Fibroblast of peridontal ligament (primary cell): ENCODE results near the gene KMT5B.

Source experiments
- DNase-seq: peaks from one replicate; pipeline ENCODE4 v3.0.0-alpha.2; 2010; ENCODE audit errors: extremely low read depth

The KMT5B gene

DNA sequence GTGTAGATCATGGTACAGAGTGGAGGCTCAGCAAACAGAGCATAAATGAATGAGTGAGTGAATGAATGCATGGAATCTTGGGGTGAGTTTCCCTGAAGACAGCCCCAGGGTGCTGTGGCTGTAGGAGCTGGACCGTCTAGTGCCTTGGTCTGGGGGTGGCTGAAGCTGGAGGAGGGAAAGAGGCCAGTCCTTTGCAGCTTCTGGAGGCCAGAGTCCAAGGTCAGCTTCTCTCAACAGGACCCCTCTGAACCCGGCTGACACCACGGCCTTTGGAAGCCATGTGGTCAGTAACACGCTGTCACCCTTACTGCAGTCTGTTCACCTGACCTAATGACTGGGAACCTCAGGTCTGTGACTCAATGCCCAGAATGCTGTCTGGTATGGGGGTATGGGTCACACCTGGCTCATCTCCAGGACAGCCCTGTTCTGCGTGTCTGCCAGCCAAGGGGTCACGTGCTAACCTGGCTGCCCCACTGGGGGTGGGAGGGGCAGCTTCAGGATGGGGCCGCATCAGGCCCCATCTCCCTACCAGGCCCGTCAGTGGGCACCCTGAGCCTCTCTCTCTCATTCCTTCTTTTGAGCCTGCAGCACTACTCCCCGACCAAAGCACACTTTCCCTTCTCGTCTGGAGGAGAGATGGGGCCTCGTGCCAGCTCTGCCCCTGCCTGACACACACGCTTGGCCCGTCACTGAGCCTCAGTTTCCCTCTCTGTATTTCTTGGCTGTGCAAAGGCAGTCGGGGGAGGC lies 67.8 kb downstream of the KMT5B start:
- DNase-seq: no peak

DNA sequence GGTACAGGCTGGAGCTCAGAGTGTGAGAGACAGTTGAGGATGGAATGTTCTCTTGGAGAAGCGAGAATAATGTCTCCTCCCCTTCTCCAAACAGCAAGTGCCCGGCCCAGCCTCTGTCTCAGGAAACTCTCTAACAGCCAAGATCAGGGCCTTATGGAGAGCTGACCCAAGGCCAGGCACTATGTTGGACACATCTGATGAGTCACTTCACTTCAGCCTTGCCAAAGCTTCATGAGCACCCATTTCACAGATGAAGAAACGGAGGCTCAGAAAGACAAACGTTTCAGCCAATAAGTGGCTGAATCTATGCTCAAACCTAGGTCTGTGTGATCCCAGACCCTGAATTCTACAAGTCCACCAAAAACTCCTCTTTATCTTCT lies 69.8 kb downstream of the KMT5B start:
- no peak for DNase-seq

DNA sequence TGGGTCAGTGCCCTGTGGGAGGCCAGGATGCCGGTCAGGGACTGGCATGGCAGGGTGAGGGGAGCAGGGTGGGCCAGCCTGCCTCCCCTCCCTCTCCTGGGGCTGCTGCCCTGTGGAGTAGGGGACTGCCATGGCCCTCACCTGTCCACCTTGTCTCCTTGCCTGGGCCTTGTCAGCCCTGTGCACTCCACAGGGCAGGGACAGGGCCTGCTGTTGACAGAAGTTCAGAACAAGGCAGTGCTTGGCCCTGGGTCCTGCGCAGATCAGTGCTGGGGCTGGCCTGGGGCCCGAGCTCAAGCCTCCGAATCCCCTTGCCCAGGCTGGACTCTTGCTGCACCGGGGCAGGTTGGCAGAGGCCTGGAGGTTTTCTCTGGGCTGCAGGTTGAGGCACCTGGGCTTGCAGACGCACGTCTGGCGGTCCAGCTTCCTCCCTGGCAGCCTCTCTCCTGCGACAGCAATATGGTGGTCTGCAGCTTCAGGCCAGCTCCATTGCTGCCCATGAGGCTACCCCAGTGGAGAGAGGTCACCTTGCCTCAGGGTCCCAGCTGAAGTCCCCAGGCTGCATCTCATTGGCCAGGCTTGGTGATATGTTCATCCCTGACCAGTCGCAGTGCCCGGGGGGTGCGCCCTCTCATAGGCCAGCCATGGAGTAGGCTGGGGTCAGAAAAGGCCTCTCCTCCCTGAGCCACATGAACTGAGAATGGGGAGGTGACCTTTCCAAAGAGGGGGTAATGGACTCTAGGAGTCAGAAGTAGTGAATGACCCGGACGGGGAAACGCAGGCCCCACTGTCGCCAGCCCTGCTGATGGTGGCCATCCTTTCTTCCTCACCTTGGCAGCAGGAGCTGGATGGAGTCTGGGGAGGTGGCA lies 70.4 kb downstream of the KMT5B start:
- no peak for DNase-seq

DNA sequence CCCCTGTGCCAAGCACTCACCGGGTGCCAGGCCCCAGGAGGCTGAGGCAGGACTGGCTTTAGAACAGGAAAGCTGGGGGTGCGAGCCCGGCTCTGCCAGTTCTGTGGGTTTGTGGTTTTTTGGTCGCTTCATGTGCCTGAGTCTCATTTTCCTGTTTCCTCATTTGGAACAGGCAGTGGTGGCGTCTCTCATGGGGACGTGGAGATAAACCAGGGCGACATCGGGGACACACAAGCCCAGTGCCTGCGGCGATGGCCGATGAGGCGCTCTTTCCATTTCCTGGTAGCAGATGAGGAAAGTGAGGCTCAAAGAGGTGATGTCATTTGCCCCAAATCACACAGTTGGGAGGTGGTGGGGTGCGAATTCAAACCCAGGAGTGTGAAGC lies 71.1 kb downstream of the KMT5B start:
- no peak for DNase-seq

DNA sequence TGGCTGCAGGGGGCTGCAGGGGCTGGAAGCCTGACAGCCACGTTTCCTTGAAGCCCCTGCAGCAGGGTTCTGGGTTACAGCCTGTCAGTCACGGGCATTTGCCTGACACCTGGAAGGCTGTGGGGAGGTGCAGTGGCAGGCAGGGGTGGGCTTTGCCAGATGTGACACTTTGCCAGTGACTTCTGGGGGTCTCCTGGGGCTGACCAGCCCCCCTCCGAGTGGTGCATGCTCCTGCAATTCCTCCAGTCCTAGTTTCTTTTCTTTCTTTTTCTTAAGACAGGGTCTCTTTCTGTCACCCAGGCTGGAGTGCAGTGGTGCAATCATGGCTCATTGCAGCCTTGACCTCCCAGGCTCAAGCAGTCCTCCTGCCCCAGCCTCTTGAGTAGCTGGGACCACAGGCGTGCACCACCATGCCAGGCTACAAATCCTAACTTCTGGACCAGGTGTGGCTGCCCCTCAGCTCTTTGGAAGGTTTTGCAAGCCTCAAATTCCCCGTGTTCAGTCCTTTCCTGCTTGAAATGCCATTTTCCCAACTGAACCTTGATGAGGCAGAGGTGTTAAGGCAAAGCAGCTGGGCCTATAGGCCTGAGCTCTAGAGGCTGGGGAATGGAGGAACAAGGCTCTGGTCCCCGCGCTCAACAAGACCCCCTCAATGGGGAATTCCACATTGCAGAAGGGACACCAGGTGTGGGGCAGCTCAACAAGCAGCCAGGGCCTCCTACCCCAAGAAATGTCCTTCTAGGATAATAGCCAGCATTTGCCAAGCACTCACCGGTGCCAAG lies 71.7 kb downstream of the KMT5B start:
- DNase-seq: no peak

DNA sequence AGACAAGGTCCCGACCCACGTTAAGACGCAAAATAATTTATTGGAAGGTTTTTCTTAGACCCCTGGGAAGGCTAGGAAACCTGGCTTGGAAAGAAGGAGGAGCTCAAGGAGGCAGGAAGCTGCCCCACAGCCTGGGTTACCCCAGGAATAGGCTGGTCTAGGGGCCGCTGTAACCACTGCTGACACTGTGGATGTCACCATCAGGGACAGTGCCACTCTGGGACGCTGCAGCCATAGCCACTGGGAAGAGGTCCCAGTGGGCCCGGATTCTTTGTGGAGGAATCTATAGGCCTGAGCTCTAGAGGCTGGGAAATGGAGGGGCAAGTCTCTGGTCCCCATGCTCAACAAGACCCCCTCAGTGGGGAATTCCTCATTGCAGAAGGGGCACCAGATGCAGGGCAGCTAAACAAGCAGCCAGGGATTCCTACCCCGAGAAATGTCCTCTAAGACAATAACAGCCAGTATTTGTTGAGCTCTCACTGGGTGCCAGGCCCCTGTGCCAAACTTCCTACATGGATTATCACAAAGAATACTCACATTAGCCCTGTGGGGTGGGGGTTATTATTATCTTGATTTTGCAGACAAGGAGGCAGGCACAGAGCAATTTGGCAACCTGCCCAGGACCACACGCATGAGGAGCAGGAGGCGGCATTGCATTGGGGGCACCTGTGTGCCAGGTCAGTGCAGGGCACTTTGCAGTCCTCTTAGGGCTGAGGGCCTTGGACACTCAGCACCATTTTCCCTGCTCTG lies 72.4 kb downstream of the KMT5B start:
- no peak for DNase-seq

DNA sequence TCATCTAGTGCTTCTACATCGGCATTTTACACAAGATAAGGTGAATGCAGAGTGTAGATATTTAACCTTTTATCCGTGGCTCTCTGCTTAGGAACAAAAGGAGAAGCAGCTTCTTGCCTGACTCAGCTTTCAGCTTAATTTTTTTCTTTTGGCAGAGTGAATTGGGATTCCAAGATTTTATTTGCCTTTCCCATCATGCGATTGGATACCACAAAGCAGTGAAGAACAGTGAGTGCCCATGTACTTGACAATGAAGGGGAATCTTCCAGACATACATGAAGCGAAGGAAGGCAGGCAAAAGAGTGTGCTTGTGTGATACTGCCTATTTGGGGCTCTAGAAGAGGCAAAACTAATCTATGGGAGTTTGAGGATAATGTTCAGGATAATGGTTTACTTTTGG lies 74.9 kb downstream of the KMT5B start:
- no peak for DNase-seq

DNA sequence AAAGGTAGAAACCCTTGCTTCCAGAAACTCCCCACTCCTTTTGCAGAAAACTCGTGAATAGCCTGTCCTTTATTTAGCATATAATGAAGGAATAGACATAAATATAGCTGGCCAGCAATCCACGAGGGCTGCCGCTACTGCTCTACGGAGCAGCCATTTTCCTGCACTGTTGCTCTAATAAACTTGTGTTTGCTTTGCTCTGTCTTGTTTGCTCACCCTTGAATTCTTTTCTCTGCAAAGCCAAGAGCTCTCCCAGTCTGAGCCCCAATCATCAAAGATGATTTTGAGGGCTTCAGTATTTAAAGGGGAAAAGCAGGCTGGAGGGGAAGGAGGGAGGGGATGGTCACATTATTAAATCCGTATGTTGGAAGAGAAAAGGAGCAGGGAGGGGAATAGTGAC lies 75.3 kb downstream of the KMT5B start:
- DNase-seq: no peak

DNA sequence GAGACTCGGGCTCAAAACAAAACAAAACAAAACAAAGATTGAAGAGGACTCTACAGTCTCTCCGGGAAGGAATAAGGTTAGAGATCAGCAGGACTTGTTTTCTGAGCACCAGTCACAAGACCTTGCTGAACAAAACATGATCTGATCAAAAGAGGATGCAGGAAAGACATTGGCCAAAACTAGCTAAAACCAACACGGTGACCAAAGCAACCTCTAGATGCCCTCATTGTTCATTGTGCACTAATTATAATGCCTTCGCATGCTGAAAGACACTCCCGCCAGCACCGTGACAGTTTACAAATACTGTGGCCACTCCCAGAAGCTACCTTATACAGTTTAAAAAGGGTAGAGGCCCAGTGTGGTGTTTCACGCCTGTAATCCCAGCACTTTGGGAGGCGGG lies 76.2 kb downstream of the KMT5B start:
- DNase-seq: no peak

DNA sequence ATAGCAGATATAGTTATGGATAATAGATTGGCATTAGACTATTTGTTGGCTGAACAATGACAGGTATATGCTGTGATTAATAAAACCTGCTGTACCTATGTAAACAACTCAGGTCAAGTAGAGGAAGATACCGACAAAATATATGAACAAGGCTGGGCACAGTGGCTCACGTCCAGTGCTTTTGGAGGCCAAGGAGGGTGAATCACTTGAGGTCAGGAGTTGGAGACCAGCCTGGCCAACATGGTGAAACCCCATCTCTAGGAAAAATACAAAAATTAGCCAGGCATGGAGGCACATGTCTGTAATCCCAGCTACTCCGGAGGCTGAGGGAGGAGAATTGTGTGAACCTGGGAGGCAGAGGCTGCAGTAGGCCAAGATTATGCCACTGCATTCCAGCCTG lies 77.9 kb downstream of the KMT5B start:
- DNase-seq: no peak

DNA sequence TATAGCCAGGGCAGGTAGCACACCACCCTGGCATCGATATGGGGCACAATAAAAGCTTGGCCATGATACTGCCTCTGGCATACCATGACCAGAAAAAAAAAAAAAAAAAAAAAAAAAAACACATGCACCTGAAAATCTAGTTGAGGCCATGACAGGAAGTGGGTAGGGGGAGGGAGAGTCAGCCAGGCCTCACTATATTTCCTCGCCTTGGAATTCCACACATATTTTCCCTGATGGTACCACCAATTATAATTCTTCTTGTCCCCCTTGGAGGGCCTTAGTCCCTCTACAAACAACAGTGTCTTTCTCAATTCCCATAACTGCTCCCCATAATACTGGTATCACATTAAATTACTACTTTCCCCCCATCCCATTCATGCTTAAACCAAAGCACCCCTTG lies 79.3 kb downstream of the KMT5B start:
- no peak for DNase-seq

DNA sequence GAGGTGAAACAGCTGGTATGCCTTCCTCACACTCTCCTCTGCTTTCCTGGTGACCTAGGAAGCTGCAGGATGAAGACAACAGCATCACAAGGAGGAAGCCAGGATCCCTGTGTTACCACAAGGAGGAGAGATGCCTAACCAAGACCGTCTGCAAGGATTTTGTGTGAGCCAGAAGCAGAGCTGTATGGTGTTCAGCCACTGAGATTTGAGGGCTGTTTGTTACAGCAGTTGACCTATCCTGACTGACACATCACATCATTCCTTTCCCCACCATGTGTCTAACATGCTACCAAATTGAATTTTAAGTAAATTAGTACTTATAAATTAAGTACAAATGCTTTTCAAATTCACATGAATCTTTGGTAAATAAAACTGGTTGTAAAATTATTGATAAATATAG lies 83.0 kb downstream of the KMT5B start:
- no peak for DNase-seq

DNA sequence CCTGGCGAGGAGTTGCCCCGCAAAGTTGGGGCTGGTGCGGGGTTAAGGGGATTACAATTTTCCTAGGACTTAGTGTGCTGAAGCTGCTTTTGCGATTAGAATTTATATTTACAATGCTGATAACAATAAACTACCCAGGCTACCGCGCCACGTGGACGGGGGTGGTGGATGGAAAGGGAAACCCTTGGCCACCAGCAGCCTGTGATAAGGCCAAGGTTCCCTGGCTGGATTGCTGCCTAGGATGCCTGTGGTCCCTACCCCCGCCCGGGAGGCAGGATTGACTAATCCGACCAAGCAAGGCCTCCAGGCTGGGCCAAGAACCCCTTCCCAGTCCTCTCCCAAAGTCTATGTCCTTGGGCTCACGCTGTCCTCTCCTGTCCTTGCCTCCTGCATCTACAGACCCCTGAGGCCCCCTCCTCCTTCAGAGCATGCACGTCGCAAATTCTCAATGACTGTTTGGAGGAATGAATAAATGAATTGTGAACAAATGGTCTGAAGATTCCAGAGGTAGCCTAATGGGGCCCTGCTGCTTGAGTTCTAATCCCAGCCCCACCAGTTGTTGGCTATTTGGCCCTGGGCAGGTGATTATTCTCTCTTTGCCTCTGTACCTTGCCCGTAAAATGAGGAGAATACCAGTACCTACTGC lies 84.3 kb downstream of the KMT5B start:
- DNase-seq: peak; percentile 70

DNA sequence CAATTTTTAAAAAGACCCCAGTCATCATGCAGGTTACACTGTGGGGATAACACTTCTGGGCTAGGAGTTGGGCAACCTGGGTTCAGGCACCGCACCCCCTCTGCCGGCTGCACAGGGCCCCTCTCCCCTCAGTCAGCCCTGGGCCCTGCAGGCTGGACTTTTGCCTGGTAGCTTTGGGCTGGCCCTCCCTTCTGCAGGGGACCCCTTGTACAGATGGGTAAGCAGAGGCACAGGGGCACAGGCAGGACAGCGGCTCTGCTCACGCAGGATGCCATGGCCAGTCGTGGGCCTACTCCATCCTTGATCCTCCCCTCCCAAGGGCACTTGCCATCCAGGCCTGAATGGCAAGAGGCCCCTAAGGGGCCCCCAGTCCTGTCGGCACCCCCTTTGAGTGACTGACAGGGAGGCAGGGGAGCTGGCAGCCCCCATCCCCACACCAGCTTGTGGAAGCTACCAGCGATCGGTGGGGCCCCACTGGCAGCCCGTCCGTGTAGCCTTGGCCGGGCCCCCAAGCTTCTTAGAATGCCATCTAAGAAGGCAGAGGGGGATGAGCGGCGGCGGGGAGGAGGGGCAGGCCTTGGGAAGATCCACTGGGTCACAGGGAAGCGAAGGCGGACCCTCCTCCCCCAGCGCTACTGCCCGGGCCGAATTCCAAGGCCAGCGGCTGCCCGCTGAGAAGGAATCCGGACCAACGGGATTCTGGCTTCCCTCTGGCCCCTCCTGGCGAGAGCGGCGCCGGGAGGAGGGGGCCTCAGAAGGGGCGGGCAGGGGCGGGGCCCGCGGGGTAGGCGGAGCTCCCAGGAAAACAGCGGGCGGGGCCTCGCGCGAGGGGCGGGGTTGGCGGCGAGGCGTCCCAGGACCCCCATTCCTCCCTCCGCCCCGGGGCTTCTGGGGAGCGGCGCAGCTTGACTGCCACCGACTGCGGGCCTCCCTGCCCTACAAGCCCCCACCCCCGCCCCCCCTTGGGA lies 85.1 kb downstream of the KMT5B start:
- DNase-seq: peak; percentile 65

DNA sequence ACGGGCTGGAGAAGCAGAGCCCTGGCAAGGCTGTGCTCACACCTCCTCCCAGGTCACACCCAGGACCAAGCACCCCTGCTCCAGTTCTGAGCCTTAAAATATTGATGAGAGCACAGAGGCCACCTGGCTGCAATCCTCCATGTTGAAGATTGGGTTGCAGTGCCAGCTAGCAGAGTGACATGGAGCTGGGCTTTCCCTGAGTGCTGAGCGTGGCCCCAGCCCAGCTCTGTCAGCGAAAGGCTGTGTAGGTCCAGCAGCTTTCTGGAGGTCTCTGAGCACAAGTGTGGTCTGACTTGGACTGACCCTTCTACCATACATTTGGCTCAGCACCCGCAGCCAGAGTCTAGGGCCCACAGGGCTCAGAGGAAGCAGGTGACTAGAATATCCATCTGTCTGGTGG lies 87.9 kb downstream of the KMT5B start:
- DNase-seq: no peak

DNA sequence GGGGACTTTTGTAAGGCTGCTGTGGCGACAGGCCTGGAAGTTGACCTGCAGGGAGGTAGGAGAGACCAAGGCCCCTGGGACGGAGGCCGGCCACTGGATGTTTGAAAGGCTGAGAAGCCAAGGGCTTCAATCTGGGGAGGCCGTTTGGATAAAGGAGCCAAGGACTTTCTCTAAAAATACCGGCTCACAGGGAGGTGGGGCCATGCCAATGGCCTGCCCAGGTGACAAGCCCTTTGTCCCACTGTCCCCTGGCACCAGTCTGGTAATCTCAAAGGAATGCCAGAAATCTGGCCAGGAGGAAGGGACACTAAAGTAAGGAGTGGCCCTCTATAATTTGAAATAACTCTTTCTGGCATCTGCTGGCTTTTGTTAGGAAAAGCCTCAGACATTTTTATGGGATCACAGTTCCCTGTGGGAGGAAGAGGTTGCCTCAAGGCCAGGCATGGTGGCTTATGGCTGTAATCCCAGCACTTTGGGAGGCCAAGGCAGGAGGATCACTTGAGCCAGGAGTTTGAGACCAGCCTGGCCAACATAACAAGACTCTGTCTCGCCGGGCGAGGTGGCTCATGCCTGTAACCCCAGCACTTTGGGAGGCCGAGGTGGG lies 90.1 kb downstream of the KMT5B start:
- no peak for DNase-seq

DNA sequence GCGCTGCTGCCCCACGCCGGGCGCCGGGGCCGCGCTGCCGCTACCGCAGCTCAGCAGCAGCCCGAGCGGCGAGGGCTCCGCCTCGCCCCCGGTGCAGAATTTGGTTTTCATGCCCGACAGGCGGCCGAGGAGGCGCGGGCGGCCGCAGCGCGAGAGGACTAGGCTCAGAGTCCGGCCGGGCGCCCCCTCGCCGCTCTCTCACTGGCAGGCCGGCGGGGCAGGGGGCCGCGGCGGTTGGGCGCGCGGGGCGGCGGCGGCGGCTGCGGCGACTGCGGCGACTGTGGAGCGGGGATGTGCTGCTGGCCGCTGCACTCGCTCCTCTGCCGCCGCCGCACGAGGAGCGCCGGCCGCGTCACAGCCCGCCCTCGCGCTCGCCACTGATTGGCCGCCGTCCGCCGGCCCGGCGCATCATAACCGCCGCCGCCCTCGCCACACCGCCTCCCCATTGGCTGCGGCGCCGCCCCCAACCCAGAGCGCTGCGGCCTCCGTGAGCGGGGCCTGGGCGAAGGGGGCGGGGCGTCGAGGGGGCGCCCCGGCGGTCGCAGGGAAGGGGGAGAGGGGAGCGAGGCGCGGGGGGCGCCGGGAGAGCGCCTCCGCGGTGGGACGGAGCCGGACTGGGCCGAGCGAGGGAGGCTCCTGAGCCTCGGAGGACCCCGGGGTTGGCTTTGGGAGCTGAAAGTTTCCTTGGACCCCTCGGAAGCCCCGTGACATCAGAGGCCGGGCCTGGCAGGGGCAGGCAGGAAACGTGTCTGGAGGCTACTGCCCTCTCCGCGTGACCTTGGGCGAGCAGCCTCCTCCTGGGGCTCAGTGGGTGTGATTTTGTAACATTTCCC lies 91.8 kb downstream of the KMT5B start, which contains the start of gene CHKA:
Gene CHKA, minus strand, starts transcription at position 322 of the 833 bp plus-strand sequence. Its CDS starts 211 bp downstream, at position 111.
- DNase-seq: peak; percentile 70

DNA sequence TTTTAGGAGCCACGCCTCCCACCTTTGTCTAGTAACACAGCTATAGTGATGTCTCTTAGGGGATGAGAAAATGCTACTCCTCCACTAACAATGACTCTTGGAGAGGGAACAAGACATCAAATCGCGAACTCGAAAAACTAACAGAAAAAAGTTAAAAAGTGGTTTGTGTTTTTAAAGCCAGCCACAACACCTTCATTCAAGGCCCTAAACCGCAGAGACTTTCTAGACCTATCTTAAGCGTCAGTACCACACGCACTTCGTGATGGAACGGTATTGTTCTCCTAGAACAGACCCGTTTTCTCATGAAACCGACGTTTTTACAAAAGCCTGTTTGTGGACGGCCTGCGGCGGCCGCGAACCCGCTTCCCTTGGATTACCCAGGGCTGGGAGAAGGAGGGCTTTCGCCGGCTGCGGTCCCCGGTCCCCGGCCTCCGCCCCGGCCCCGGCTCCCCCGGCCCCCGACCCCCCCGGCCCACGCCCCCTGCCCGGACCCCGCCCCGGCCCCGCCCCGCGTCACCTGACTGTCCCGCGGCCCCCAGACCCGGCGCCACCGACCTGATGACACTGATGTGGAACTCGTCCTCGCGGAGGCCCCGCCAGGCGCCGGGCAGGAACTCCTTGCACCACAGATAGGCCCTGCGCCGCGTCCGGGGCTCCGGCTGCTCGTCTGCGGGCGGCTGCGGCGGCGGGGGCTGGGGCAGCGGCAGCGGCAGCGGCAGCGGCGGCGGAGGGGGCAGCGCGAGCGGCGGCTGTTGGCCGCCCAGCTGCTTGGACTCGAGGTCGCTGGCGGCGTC lies 92.6 kb downstream of the KMT5B start:
- peak; percentile 32 for DNase-seq
